SK-N-MC (cell line): ENCODE results near the gene TPMT.

ENCODE experiments used
- EZH2 ChIP-seq: fragments of 200-600 bp; sonication (generic); IDR thresholded peaks from one replicate; pipeline ENCODE4 v1.6.1; 2017; ENCODE audit warnings: antibody characterized with exemption
- FOXP2 ChIP-seq: optimal IDR thresholded peaks from 2 replicates; pipeline ENCODE3; 2011; ENCODE audit warnings: mild to moderate bottlenecking, moderate library complexity; ENCODE audit not compliant: insufficient read depth; ENCODE audit errors: extremely low read length, control extremely low read depth

- no peak for TF ChIP-seq EZH2
- TF ChIP-seq FOXP2 = no peak
Measured at GRCh38 chr6:18192026-18192425, 37.1 kb upstream of the TPMT start.
